Measurements from ENCODE around the gene SUGP1. TPM values are rescaled to one million over a fixed set of nuclear protein-coding genes. Genes with fewer than 3 reads are reported as not detected.

Gene SUGP1
- total and polyA plus RNA-seq, 10 donors, result 29.3 to 63.1 (median 52.5) TPM

DNA sequence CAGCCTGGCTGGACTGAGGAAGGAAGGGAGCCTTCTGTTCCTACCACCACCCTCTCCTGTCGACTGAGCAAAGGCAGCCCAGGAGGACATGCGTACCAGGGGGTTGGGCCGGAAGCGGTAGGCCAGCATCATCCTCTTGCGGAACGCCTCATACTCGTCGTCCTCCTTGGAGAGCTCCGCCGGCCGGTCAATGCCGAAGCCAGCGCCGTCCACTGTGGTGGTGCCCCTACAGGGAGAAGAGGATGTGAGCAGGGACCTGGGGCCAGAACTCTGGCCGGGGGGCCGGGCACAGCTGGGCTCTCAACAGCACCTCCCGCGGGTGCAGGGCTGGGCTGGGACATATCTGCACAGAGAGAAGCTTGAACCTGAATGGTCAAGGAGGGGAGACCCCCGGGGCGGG, 43.5 kb downstream of the SUGP1 start:
- no peak for DNase-seq
- H3K27ac ChIP-seq, result no peak overlapping the region
- H3K36me3 ChIP-seq, result peaks cover 18 to 74% (median 71%) of the 10 kb centered on the region in 6 donors
- H3K4me3 ChIP-seq, result no peak overlapping the region
- intact Hi-C loops (cut with DNase I; ENCODE audit: low total_unique reads), result no loop called here
- H3K27me3 ChIP-seq (replicated peaks in 1 of 7), result peaks cover 0 to 23% (median 6%) of the 10 kb centered on the region in 7 donors
- no peak for TF ChIP-seq POLR2A (IDR thresholded peaks at IDR 0.05)
- peak in 1 of 3 donors; percentile 10 for TF ChIP-seq POLR2AphosphoS5 (IDR thresholded peaks at IDR 0.05)
- H3K4me1 ChIP-seq, result peaks cover 0 to 12% (median 8%) of the 10 kb centered on the region in 6 donors
- WGBS, 5 donors, result 89 to 97% (median 95%) methylated on average over 8 to 20 of the region's 20 CpGs
- no peaks in the 10 kb centered on the region for H3K9me3 ChIP-seq

DNA sequence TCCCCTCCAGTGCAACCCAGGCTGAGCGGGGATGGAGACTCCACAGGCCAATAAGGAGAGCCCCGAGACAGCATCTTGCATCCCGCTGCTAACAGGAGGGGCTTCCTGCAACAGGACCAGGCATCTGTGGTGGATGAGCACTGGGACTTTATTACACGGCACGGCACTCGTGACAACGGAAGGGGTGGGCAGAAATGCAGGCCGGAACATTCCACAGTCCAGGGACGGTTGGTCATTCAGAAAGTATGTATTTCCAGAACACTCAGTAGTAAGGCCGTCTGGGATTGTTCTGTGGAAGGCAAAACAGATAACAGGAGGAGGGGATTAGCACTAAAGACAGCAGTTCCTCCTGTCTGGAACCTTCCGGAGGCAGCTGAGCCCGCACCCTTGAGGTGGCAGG, 43.9 kb downstream of the SUGP1 start:
- TF ChIP-seq POLR2AphosphoS5 (IDR thresholded peaks at IDR 0.05), result no peak
- no peak for TF ChIP-seq CTCF (IDR thresholded peaks at IDR 0.05 in 8 of 11, conservative IDR thresholded peaks at IDR 0.05 in 3 of 11)
- no peak for TF ChIP-seq POLR2A (IDR thresholded peaks at IDR 0.05)
- no peak overlapping the region for H3K27ac ChIP-seq
- peaks cover 0 to 23% (median 6%) of the 10 kb centered on the region in 7 donors for H3K27me3 ChIP-seq (replicated peaks in 1 of 7)
- peaks cover 0 to 12% (median 8%) of the 10 kb centered on the region in 6 donors for H3K4me1 ChIP-seq
- 89 to 97% (median 90%) methylated on average over 12 of the region's 12 CpGs for WGBS, 5 donors
- no peak for DNase-seq
- no peaks in the 10 kb centered on the region for H3K9me3 ChIP-seq
- H3K4me3 ChIP-seq, result no peak overlapping the region
- H3K36me3 ChIP-seq, result peaks cover 18 to 69% (median 66%) of the 10 kb centered on the region in 6 donors
- intact Hi-C loops (cut with DNase I; ENCODE audit: low total_unique reads), result no loop called here

- H3K27me3 ChIP-seq (replicated peaks in 1 of 7), result peaks cover 0 to 23% (median 6%) of the 10 kb centered on the region in 7 donors
- no peaks in the 10 kb centered on the region for H3K9me3 ChIP-seq
- H3K36me3 ChIP-seq, result peaks cover 18 to 55% (median 52%) of the 10 kb centered on the region in 6 donors
- H3K4me1 ChIP-seq, result peaks cover 0 to 12% (median 8%) of the 10 kb centered on the region in 6 donors
- no peak for DNase-seq
- TF ChIP-seq POLR2AphosphoS5 (IDR thresholded peaks at IDR 0.05) (peak in 1 of 3 donors; percentile 34), POLR2A (IDR thresholded peaks at IDR 0.05) (no peak)
- WGBS, 5 donors, result 64 to 72% (median 68%) methylated on average over 8 to 9 of the region's 9 CpGs
- intact Hi-C loops (cut with DNase I; ENCODE audit: low total_unique reads), result no loop called here
- no peak overlapping the region for H3K27ac ChIP-seq
- no peak overlapping the region for H3K4me3 ChIP-seq
Measured at GRCh38 chr19:19274716-19275565, 45.4 kb downstream of the SUGP1 start.

GRCh38 chr19:19274146-19274545, 46.2 kb downstream of the SUGP1 start:
- Histone ChIP-seq H3K4me1 (peaks cover 0 to 12% (median 8%) of the 10 kb centered on the region in 6 donors), H3K36me3 (peaks cover 13 to 47% (median 44%) of the 10 kb centered on the region in 6 donors), H3K9me3 (no peaks in the 10 kb centered on the region), H3K4me3 (no peak overlapping the region), H3K27ac (no peak overlapping the region), H3K27me3 (replicated peaks in 1 of 7) (peaks cover 0 to 23% (median 6%) of the 10 kb centered on the region in 7 donors)
- intact Hi-C loops (cut with DNase I; ENCODE audit: low total_unique reads), result no loop called here
- DNase-seq, result no peak
- WGBS, 5 donors, result 83 to 91% (median 87%) methylated on average over 8 of the region's 8 CpGs
- TF ChIP-seq POLR2A (IDR thresholded peaks at IDR 0.05) (no peak), CTCF (IDR thresholded peaks at IDR 0.05 in 8 of 11, conservative IDR thresholded peaks at IDR 0.05 in 3 of 11) (no peak), POLR2AphosphoS5 (IDR thresholded peaks at IDR 0.05) (no peak)
